GM13976 (cell line): ENCODE results near the gene NSD2.
"Not testable (repeated sequence)": the region's sequence is repeated elsewhere in the genome, so short reads cannot be mapped to it uniquely, and the experiment has no call there.

ENCODE experiments used
- DNase-seq: peaks from one replicate; pipeline ENCODE4 v3.0.0; 2012; ENCODE audit warnings: low spot score
- CTCF ChIP-seq: IDR thresholded peaks from 2 replicates; pipeline ENCODE4 v1.5.1; 2012; ENCODE audit warnings: borderline replicate concordance, mild to moderate bottlenecking; ENCODE audit not compliant: insufficient read depth; ENCODE audit errors: extremely low read depth, missing control alignments, control extremely low read depth
- in situ Hi-C: fragments of 300-500 bp; cut with MboI; formaldehyde crosslinking; loops from one replicate; pipeline ENCODE4 v1.12.0; 2022; ENCODE audit warnings: low sequenced_read_pairs, mixed read lengths, inconsistent platforms; ENCODE audit not compliant: unreplicated experiment

NSD2 gene

GRCh38 chr4:2011583-2011982 is 140.4 kb downstream of the NSD2 start:
- DNase-seq: no peak
- in situ Hi-C loops: no loop called here
- no peak for TF ChIP-seq CTCF

DNA sequence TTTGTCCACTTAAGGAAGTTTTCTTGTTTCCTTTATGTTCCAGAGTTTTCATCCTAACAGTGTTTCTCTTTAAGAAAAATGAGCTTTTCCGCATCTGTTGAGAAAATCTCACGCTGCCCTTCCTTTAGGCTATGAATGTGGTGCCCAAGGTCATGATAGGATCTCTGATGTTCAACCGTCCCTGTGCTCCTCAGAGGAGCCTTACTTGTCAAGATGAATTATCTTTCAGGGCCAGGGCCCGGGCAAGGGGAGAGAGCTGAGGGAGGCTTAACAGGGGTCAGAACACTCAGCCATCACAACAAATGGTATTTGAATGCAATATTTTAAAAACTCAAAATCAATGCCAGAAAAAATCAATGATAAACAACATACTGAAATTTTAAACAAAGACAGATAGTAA is 143.8 kb downstream of the NSD2 start:
- in situ Hi-C loops: no loop called here
- no peak for TF ChIP-seq CTCF

GRCh38 chr4:2021358-2022018 is 150.3 kb downstream of the NSD2 start:
- in situ Hi-C loops, DNase-seq: not testable (repeated sequence)

More for the DNA sequence above, 143.8 kb downstream of the NSD2 start:
- DNase-seq: no peak

DNA sequence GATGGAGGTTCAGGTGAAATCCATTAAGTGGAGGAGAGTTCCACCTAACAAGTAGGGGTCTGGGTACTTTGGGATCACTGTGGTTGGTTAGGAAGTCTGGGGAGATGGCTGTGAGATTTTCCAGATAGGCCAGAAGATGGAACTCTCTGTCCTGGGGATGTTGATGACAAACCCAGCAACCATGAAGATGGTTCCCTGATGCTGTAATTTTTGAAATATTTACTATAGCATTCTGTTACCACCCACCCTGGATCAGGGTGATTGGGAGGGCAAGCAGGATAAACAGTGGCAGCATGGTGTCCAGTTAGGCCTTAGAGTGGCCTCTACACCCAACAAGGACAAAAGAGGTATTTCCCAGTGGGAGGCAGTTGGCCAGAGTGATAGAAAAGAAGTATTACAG is 153.5 kb downstream of the NSD2 start:
- peak; percentile 5 for DNase-seq
- in situ Hi-C loops: no loop called here
- no peak for TF ChIP-seq CTCF

DNA sequence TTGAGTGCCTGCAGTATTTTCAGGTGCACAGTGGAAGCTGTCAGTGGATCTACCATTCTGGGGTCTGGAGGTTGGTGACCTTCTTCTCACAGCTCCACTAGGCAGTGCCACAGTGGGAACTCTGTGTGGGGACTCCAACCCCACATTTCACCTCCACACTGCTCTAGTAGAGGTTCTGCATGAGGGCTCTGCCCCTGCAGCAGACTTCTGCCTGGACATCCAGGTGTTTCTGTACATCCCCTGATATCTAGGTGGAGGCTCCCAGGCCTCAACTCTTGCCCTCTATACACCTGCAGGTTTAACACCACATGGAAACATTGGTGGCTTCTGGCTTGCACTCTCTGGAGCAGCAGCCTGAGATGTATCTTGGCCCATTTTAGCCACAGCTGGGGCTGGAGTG is 154.6 kb downstream of the NSD2 start:
- no peak for DNase-seq
- in situ Hi-C loops: no loop called here
- TF ChIP-seq CTCF: no peak

DNA sequence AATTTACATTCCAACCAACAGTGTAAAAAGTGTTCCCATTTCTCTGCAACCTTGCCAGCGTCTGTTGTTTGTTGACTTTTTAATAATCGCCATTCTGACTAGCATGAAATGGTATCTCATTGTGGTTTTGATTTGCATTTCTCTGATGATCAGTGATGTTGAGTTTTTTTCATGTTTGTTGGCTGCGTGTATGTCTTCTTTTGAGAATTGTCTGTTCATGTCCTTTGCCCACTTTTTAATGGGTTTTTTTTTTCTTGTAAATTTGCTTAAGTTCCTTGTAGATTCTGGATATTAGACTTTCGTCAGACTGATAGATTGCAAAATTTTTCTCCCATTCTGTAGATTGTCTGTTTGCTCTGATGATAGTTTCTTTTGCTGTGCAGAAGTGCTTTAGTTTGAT is 155.9 kb downstream of the NSD2 start:
- in situ Hi-C loops, DNase-seq: not testable (repeated sequence)

DNA sequence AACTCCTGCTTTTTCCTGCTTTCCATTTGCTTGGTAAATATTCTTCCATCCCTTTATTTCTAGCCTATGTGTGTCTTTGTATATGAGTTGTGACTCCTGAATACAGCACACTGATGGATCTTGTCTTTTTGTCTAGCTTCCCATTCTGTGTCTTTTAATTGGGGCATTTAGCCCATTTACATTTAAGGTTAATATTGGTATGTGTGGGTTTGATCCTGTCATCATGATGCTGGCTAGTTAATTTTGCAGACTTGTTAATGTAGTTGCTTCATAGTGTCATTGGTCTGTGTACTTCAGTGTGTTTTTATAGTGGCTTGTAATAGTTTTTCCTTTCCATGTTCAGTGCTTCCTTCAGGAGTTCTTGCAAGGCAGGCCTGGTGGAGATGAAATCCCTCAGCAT is 160.0 kb downstream of the NSD2 start:
- in situ Hi-C loops: not testable (repeated sequence)

More for the DNA sequence above, 160.0 kb downstream of the NSD2 start:
- DNase-seq: not testable (repeated sequence)
